ENCODE measurements around the gene PCNA.

PCNA gene

GRCh38 chr20:5067877-5068645 is 51.7 kb downstream of the PCNA start:
- DNase-seq (ENCODE audit: low read depth): no peak
- no peak overlapping the region for H3K4me3 ChIP-seq (replicated peaks; ENCODE audit: low read depth, low read length)
- no peak for TF ChIP-seq CTCF (IDR thresholded peaks at IDR 0.05; ENCODE audit: low read length, missing control alignments)

GRCh38 chr20:5065879-5066383 is 53.8 kb downstream of the PCNA start:
- no peak for TF ChIP-seq CTCF (IDR thresholded peaks at IDR 0.05; ENCODE audit: low read length, missing control alignments)
- H3K4me3 ChIP-seq (replicated peaks; ENCODE audit: low read depth, low read length): no peak overlapping the region
- DNase-seq (ENCODE audit: low read depth): peak; percentile 95

GRCh38 chr20:5065166-5065878 is 54.4 kb downstream of the PCNA start:
- H3K4me3 ChIP-seq (replicated peaks; ENCODE audit: low read depth, low read length): no peak overlapping the region
- peak; percentile 47 for DNase-seq (ENCODE audit: low read depth)
- TF ChIP-seq CTCF (IDR thresholded peaks at IDR 0.05; ENCODE audit: low read length, missing control alignments): no peak

Data from fibroblast of pulmonary artery (primary cell).